PFSK-1 (cell line): Measurements from ENCODE around the gene MDGA2.

Source experiments
- FOXP2 ChIP-seq: optimal IDR thresholded peaks from 2 replicates; pipeline ENCODE3; 2011; ENCODE audit warnings: borderline replicate concordance, control low read depth, inconsistent platforms; ENCODE audit not compliant: insufficient read depth; ENCODE audit errors: extremely low read length, extremely low read depth
- POLR2AphosphoS5 ChIP-seq: IDR thresholded peaks from 2 replicates; pipeline ENCODE4 v1.6.1; 2012; ENCODE audit warnings: low read depth, mild to moderate bottlenecking, control low read depth, low read length, moderate library complexity
- REST ChIP-seq, 2 experiments: IDR thresholded peaks; 2 replicates each; pipeline versions ENCODE4 v1.6.1 to v1.8.0; 2011 to 2012; ENCODE audit warnings: low read depth in 2 of 2, low read length in 2 of 2, control low read depth in 1 of 2, inconsistent platforms in 1 of 2, mild to moderate bottlenecking in 1 of 2, moderate library complexity in 1 of 2; ENCODE audit not compliant: insufficient read depth in 1 of 2
- SIN3A ChIP-seq: IDR thresholded peaks from 2 replicates; pipeline ENCODE4 v1.6.1; 2012; ENCODE audit warnings: mild to moderate bottlenecking, low read length, moderate library complexity, borderline replicate concordance; ENCODE audit not compliant: insufficient read depth
- TAF1 ChIP-seq: IDR thresholded peaks from 2 replicates; pipeline ENCODE4 v1.6.1; 2012; ENCODE audit warnings: low read length, control low read depth, borderline replicate concordance; ENCODE audit not compliant: insufficient read depth

MDGA2 gene

GRCh38 chr14:47660158-47660557 is 15.2 kb downstream of the MDGA2 start:
- no peak for TF ChIP-seq POLR2AphosphoS5
- no peak for TF ChIP-seq SIN3A
- TF ChIP-seq REST (IDR thresholded peaks at IDR 0.05; ENCODE audit: insufficient read depth in 1 of 2, low read depth in 2 of 2, low read length in 2 of 2) = no peak
- TF ChIP-seq TAF1 = no peak
- TF ChIP-seq FOXP2 = no peak

DNA sequence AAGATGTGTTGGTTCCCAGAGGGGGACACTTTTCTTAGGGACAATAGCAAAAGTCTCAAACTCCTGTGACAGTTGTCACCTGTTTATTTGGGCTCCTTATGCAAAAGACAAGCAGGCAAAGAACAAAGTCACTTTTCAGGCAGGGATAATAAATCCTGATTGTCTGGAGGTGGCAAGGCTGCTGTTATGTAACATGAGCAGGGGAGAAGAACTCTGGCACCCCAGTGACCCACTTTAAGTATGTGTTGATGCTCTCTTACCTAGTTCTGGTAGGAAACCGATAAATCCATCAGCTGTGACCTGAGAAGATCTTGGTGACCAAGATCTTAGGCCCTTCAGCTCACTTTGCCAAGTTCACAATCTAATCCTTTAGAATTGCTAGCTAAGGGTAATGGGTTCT is 17.4 kb downstream of the MDGA2 start:
- TF ChIP-seq FOXP2 (no peak), POLR2AphosphoS5 (no peak), SIN3A (no peak), REST (IDR thresholded peaks at IDR 0.05; ENCODE audit: insufficient read depth in 1 of 2, low read depth in 2 of 2, low read length in 2 of 2) (no peak), TAF1 (no peak)

- no peak for TF ChIP-seq TAF1
- no peak for TF ChIP-seq POLR2AphosphoS5
- TF ChIP-seq SIN3A = no peak
- no peak for TF ChIP-seq REST (IDR thresholded peaks at IDR 0.05; ENCODE audit: insufficient read depth in 1 of 2, low read depth in 2 of 2, low read length in 2 of 2)
- no peak for TF ChIP-seq FOXP2
Observed at GRCh38 chr14:47657143-47657542, 18.3 kb downstream of the MDGA2 start.

GRCh38 chr14:47651337-47651736 is 24.1 kb downstream of the MDGA2 start:
- TF ChIP-seq REST (IDR thresholded peaks at IDR 0.05; ENCODE audit: insufficient read depth in 1 of 2, low read depth in 2 of 2, low read length in 2 of 2) (no peak), TAF1 (no peak), SIN3A (no peak), FOXP2 (no peak), POLR2AphosphoS5 (no peak)

DNA sequence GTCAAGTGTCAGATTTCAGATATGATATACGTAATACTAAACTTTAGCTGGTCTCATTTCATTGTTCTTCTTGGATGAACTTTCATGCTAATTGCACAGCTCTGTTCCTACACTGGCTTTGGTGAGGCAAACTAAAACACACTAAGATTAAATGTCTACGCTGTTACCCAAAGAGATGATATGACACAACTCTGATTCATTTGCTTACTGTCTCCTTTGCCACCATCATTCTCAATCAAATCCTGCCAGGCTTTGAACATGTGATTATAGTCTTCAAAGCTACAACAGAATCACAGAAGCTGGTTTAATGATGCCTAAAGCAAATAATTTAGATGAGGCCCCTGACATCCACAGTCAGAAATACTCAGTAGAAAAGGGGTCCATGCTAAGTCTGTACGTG is 37.7 kb downstream of the MDGA2 start:
- TF ChIP-seq POLR2AphosphoS5 (no peak), TAF1 (no peak), REST (IDR thresholded peaks at IDR 0.05; ENCODE audit: insufficient read depth in 1 of 2, low read depth in 2 of 2, low read length in 2 of 2) (no peak), SIN3A (no peak), FOXP2 (no peak)
